HG03135 (cell line): ENCODE data around the gene ECM1.
A peak's percentile ranks its signal among the peaks of the same experiment; 100 is the strongest.

Experiments
- ATAC-seq: cut with Tn5 transposase; IDR thresholded peaks from one replicate; pipeline ENCODE4 v1.9.1; 2021; ENCODE audit warnings: mild to moderate bottlenecking, moderate library complexity; ENCODE audit not compliant: unreplicated experiment

Gene ECM1

GRCh38 chr1:150557065-150557600 is 49.2 kb downstream of the ECM1 start:
- no peak for ATAC-seq

GRCh38 chr1:150557813-150558212 is 49.9 kb downstream of the ECM1 start:
- ATAC-seq = no peak

- no peak for ATAC-seq
Measured at GRCh38 chr1:150558303-150558704, 50.4 kb downstream of the ECM1 start.

- no peak for ATAC-seq
Measured at GRCh38 chr1:150558761-150559655, 51.1 kb downstream of the ECM1 start.

GRCh38 chr1:150559656-150560010 is 51.7 kb downstream of the ECM1 start:
- ATAC-seq = no peak

GRCh38 chr1:150560011-150560438 is 52.1 kb downstream of the ECM1 start:
- ATAC-seq = no peak

- peak; percentile 35 for ATAC-seq
Measured at GRCh38 chr1:150560576-150561253, 52.8 kb downstream of the ECM1 start.

GRCh38 chr1:150561254-150561973 is 53.5 kb downstream of the ECM1 start:
- ATAC-seq = peak; percentile 6

- no peak for ATAC-seq
Measured at GRCh38 chr1:150561974-150562445, 54.1 kb downstream of the ECM1 start.

GRCh38 chr1:150562446-150563339 is 54.8 kb downstream of the ECM1 start:
- ATAC-seq = peak; percentile 37
